Neuronal stem cell (in vitro differentiated cells): ENCODE results near the gene KIAA0825.
"Not testable (repeated sequence)": the region's sequence is repeated elsewhere in the genome, so short reads cannot be mapped to it uniquely, and the experiment has no call there.

Source experiments
- DNase-seq: peaks from one replicate; pipeline ENCODE4 v3.0.0-alpha.2; 2013; ENCODE audit warnings: low spot score
- H2AFZ ChIP-seq: one replicate; pipeline ENCODE4 v1.6.1; 2013; ENCODE audit warnings: mild to moderate bottlenecking, low read length, inconsistent platforms
- H2AK5ac ChIP-seq: 2 replicates; pipeline ENCODE4 v1.6.1; 2013; ENCODE audit warnings: low read depth, mild to moderate bottlenecking, inconsistent platforms, low read length, moderate library complexity, mixed read lengths
- H2BK120ac ChIP-seq: 2 replicates; pipeline ENCODE4 v1.6.1; 2013; ENCODE audit warnings: low read depth, mild to moderate bottlenecking, inconsistent platforms, low read length, moderate library complexity, mixed read lengths
- H2BK12ac ChIP-seq: one replicate; pipeline ENCODE4 v1.6.1; 2013; ENCODE audit warnings: low read length, inconsistent platforms
- H2BK15ac ChIP-seq: 2 replicates; pipeline ENCODE4 v1.6.1; 2013; ENCODE audit warnings: mild to moderate bottlenecking, low read length, inconsistent platforms, mixed read lengths
- H2BK5ac ChIP-seq: one replicate; pipeline ENCODE4 v1.6.1; 2013; ENCODE audit warnings: inconsistent platforms, mild to moderate bottlenecking, low read length, moderate library complexity
- H3K14ac ChIP-seq: one replicate; pipeline ENCODE4 v1.6.1; 2013; ENCODE audit warnings: low read length, inconsistent platforms
- H3K18ac ChIP-seq: 2 replicates; pipeline ENCODE4 v1.6.1; 2013; ENCODE audit warnings: low read length, inconsistent platforms
- H3K23ac ChIP-seq: 2 replicates; pipeline ENCODE4 v1.6.1; 2013; ENCODE audit warnings: low read depth, mild to moderate bottlenecking, mixed read lengths, low read length, inconsistent platforms; ENCODE audit not compliant: poor library complexity
- H3K27ac ChIP-seq: replicated peaks from 3 replicates; pipeline ENCODE4 v1.5.1; 2013; ENCODE audit warnings: low read length, inconsistent platforms
- H3K27me3 ChIP-seq, 3 experiments: 2 replicates each; pipeline ENCODE4 v1.6.1; 2013; ENCODE audit warnings: low read length in 3 of 3, mild to moderate bottlenecking in 2 of 3, inconsistent platforms in 1 of 3, low read depth in 1 of 3, mixed read lengths in 1 of 3, moderate library complexity in 1 of 3; ENCODE audit not compliant: control insufficient read depth in 3 of 3, insufficient read depth in 3 of 3
- H3K36me3 ChIP-seq, 2 donors: replicated peaks in 1 of 2; 2 replicates each; pipeline ENCODE4 v1.6.1; 2013; ENCODE audit warnings: low read length in 2 of 2; ENCODE audit not compliant: control insufficient read depth in 2 of 2, insufficient read depth in 2 of 2
- H3K4ac ChIP-seq: 2 replicates; pipeline ENCODE4 v1.6.1; 2013; ENCODE audit warnings: inconsistent platforms, mild to moderate bottlenecking, low read length, moderate library complexity
- H3K4me1 ChIP-seq, 2 donors: 1 replicate in 1 of 2; 2 replicates in 1 of 2; pipeline ENCODE4 v1.6.1; 2013; ENCODE audit warnings: low read length in 2 of 2, low read depth in 1 of 2; ENCODE audit not compliant: control insufficient read depth in 2 of 2, insufficient read depth in 1 of 2
- H3K4me2 ChIP-seq: one replicate; pipeline ENCODE4 v1.6.1; 2013; ENCODE audit warnings: mild to moderate bottlenecking, low read length, inconsistent platforms; ENCODE audit not compliant: insufficient read depth, poor library complexity, severe bottlenecking
- H3K4me3 ChIP-seq, 2 donors: 2 replicates each; pipeline ENCODE4 v1.5.1; 2013; ENCODE audit warnings: low read length in 2 of 2, mild to moderate bottlenecking in 2 of 2, inconsistent platforms in 1 of 2, moderate library complexity in 1 of 2
- H3K79me1 ChIP-seq: one replicate; pipeline ENCODE4 v1.6.1; 2013; ENCODE audit warnings: low read depth, mild to moderate bottlenecking, inconsistent platforms, low read length, moderate library complexity
- H3K9ac ChIP-seq: one replicate; pipeline ENCODE4 v1.6.1; 2013; ENCODE audit warnings: mild to moderate bottlenecking, low read depth, low read length, inconsistent platforms; ENCODE audit not compliant: poor library complexity
- H3K9me3 ChIP-seq, 2 donors: replicated peaks in 1 of 2; 2 replicates each; pipeline versions ENCODE3 to v1.6.1; 2013; ENCODE audit warnings: low read length in 2 of 2, mild to moderate bottlenecking in 2 of 2, inconsistent platforms in 1 of 2, low read depth in 1 of 2, mixed read lengths in 1 of 2, moderate library complexity in 1 of 2; ENCODE audit not compliant: control insufficient read depth in 2 of 2, insufficient read depth in 1 of 2
- H4K8ac ChIP-seq: one replicate; pipeline ENCODE4 v1.6.1; 2013; ENCODE audit warnings: low read depth, mild to moderate bottlenecking, inconsistent platforms, low read length, moderate library complexity
- H4K91ac ChIP-seq: one replicate; pipeline ENCODE4 v1.6.1; 2013; ENCODE audit warnings: low read length, low read depth, mild to moderate bottlenecking, inconsistent platforms; ENCODE audit not compliant: poor library complexity
- WGBS, 2 donors: extraction: QIAGEN DNeasy Blood & Tissue Kit; methylation state at CpG; one replicate each; pipeline ENCODE4 v1.1.7; 2013; ENCODE audit warnings: missing lambda C conversion rate in 2 of 2, mixed read lengths in 1 of 2; ENCODE audit not compliant: insufficient read length in 2 of 2, insufficient replicate concordance in 1 of 2; ENCODE audit errors: extremely low coverage in 2 of 2; 5-methylcytosine and 5-hydroxymethylcytosine counted together

Gene KIAA0825

GRCh38 chr5:94359880-94360279 is 258.5 kb downstream of the KIAA0825 start:
- H4K8ac ChIP-seq, result no peak overlapping the region

GRCh38 chr5:94355811-94356210 is 262.6 kb downstream of the KIAA0825 start:
- Histone ChIP-seq H2BK5ac (no peak overlapping the region), H3K36me3 (no peaks in the 10 kb centered on the region), H4K91ac (no peak overlapping the region), H3K4me3 (no peak overlapping the region), H3K4ac (no peak overlapping the region), H2BK15ac (no peak overlapping the region), H3K27ac (no peak overlapping the region), H3K9me3 (no peaks in the 10 kb centered on the region), H2BK12ac (no peak overlapping the region), H4K8ac (no peak overlapping the region), H2AFZ (no peak overlapping the region), H3K18ac (no peak overlapping the region), H3K23ac (no peak overlapping the region), H3K27me3 (no peaks in the 10 kb centered on the region), H3K4me1 (no peaks in the 10 kb centered on the region), H3K9ac (no peak overlapping the region), H3K4me2 (no peak overlapping the region), H2AK5ac (no peak overlapping the region), H2BK120ac (no peak overlapping the region), H3K79me1 (no peaks in the 10 kb centered on the region), H3K14ac (no peak overlapping the region)
- no peak for DNase-seq

More at GRCh38 chr5:94359880-94360279, 258.5 kb downstream of the KIAA0825 start:
- H3K14ac ChIP-seq, result no peak overlapping the region
- H2BK12ac ChIP-seq, result no peak overlapping the region
- H2BK120ac ChIP-seq, result no peak overlapping the region
- no peak overlapping the region for H2AFZ ChIP-seq
- no peaks in the 10 kb centered on the region for H3K27me3 ChIP-seq
- no peak for DNase-seq
- no peak overlapping the region for H3K9ac ChIP-seq
- H2AK5ac ChIP-seq, result no peak overlapping the region
- H3K4me2 ChIP-seq, result no peak overlapping the region
- H3K4ac ChIP-seq, result no peak overlapping the region
- no peak overlapping the region for H3K27ac ChIP-seq
- H3K79me1 ChIP-seq, result no peaks in the 10 kb centered on the region
- no peaks in the 10 kb centered on the region for H3K9me3 ChIP-seq
- H3K36me3 ChIP-seq, result no peaks in the 10 kb centered on the region
- no peak overlapping the region for H4K91ac ChIP-seq
- WGBS, 2 donors, result no CpG with 5 or more reads among the region's 3 CpGs
- no peak overlapping the region for H3K23ac ChIP-seq
- no peak overlapping the region for H3K18ac ChIP-seq
- no peak overlapping the region for H2BK15ac ChIP-seq
- no peak overlapping the region for H3K4me3 ChIP-seq
- no peak overlapping the region for H2BK5ac ChIP-seq
- H3K4me1 ChIP-seq, result no peaks in the 10 kb centered on the region

GRCh38 chr5:94354837-94355485 is 263.4 kb downstream of the KIAA0825 start:
- not testable (repeated sequence) for H3K4me3 ChIP-seq, H3K27ac ChIP-seq, H3K23ac ChIP-seq, H4K91ac ChIP-seq, DNase-seq, H2AFZ ChIP-seq, H2AK5ac ChIP-seq, H4K8ac ChIP-seq, H3K27me3 ChIP-seq, H2BK12ac ChIP-seq, H2BK15ac ChIP-seq, H3K4ac ChIP-seq, H3K4me1 ChIP-seq, H2BK120ac ChIP-seq, H3K79me1 ChIP-seq, H3K36me3 ChIP-seq, H2BK5ac ChIP-seq, H3K14ac ChIP-seq, H3K18ac ChIP-seq, H3K4me2 ChIP-seq, H3K9ac ChIP-seq, H3K9me3 ChIP-seq
- WGBS, 2 donors, result no CpG with 5 or more reads among the region's 5 CpGs

GRCh38 chr5:94353605-94354004 is 264.8 kb downstream of the KIAA0825 start:
- no peak overlapping the region for H3K4ac ChIP-seq
- no peak overlapping the region for H2BK5ac ChIP-seq
- H3K4me3 ChIP-seq, result no peak overlapping the region
- no peak overlapping the region for H2BK120ac ChIP-seq
- H4K91ac ChIP-seq, result no peak overlapping the region
- H3K18ac ChIP-seq, result no peak overlapping the region
- WGBS, 2 donors, result no CpG with 5 or more reads among the region's 4 CpGs
- H3K27ac ChIP-seq, result no peak overlapping the region
- no peak overlapping the region for H4K8ac ChIP-seq
- no peak overlapping the region for H2AK5ac ChIP-seq
- H3K4me2 ChIP-seq, result no peak overlapping the region
- no peak overlapping the region for H3K14ac ChIP-seq
- no peak overlapping the region for H3K9ac ChIP-seq
- no peaks in the 10 kb centered on the region for H3K9me3 ChIP-seq
- no peak overlapping the region for H2AFZ ChIP-seq
- no peak overlapping the region for H3K23ac ChIP-seq
- H2BK15ac ChIP-seq, result no peak overlapping the region
- H2BK12ac ChIP-seq, result no peak overlapping the region
- no peaks in the 10 kb centered on the region for H3K27me3 ChIP-seq
- no peaks in the 10 kb centered on the region for H3K4me1 ChIP-seq
- no peaks in the 10 kb centered on the region for H3K79me1 ChIP-seq
- DNase-seq, result no peak
- no peaks in the 10 kb centered on the region for H3K36me3 ChIP-seq
